Measurements from ENCODE around the gene WNT7B. TPM values are rescaled to one million over a fixed set of nuclear protein-coding genes. Genes with fewer than 3 reads are reported as not detected.
"Not testable (repeated sequence)": the region's sequence is repeated elsewhere in the genome, so short reads cannot be mapped to it uniquely, and the experiment has no call there.

The WNT7B gene
- total RNA-seq, 1 donor from 2014 or later, result 1.8 TPM

DNA sequence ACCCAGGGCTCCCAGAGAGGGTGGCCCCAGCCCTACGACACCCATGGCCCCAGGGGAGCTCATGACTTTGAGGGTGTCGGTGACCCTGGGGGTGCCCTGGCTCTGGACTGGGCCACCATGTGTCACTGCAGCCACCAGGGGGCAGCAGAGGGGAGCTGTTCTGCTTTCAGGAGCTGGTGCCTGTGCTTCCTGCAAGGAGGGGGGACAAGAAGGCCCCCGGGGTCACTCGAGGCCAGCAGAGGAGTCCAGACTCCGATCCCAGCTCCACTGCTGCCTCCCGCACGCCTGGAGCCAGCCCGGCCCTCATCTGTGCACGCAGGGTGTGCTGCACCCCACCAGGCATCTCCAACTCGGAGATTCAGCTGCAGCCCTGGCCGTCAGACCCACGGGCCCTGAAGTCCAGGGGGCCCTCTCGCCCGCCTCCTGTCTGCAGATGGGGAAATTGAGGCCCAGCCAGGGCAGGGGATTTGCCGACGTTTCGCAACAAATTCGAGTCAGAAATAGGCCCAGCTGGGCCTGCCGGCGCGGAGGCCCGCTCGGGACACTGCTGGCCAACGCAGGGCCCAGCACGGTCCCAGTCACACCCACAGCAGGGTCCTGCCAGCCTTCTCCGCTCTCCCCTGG is 29.5 kb upstream of the WNT7B start:
- H3K4me1 ChIP-seq, result no peaks in the 10 kb centered on the region
- peak overlapping the region; percentile 86 for H2AFZ ChIP-seq (replicated peaks)
- no peak overlapping the region for H3K27ac ChIP-seq
- peaks cover 8% of the 10 kb centered on the region for H3K27me3 Mint-ChIP-seq (ENCODE audit: insufficient read depth, low read depth)
- peaks cover 2% of the 10 kb centered on the region for H3K9me3 Mint-ChIP-seq
- H3K4me1 Mint-ChIP-seq, result peaks cover 10% of the 10 kb centered on the region
- no peak overlapping the region for H3K9ac ChIP-seq
- no peaks in the 10 kb centered on the region for H3K27me3 ChIP-seq
- H3K36me3 ChIP-seq, result no peaks in the 10 kb centered on the region
- no peak overlapping the region for H3K4me3 ChIP-seq
- no peaks in the 10 kb centered on the region for H3K79me2 ChIP-seq (ENCODE audit: low read depth)
- H3K9me3 ChIP-seq (ENCODE audit: low read depth), result no peaks in the 10 kb centered on the region
- peak overlapping the region; percentile 43 for H3K4me3 Mint-ChIP-seq
- peak overlapping the region; percentile 29 for H3K27ac Mint-ChIP-seq
- TF ChIP-seq EZH2phosphoT487 (IDR thresholded peaks at IDR 0.05) (no peak), EZH2 (IDR thresholded peaks at IDR 0.05) (no peak)
- TF ChIP-seq, protein P1, sequence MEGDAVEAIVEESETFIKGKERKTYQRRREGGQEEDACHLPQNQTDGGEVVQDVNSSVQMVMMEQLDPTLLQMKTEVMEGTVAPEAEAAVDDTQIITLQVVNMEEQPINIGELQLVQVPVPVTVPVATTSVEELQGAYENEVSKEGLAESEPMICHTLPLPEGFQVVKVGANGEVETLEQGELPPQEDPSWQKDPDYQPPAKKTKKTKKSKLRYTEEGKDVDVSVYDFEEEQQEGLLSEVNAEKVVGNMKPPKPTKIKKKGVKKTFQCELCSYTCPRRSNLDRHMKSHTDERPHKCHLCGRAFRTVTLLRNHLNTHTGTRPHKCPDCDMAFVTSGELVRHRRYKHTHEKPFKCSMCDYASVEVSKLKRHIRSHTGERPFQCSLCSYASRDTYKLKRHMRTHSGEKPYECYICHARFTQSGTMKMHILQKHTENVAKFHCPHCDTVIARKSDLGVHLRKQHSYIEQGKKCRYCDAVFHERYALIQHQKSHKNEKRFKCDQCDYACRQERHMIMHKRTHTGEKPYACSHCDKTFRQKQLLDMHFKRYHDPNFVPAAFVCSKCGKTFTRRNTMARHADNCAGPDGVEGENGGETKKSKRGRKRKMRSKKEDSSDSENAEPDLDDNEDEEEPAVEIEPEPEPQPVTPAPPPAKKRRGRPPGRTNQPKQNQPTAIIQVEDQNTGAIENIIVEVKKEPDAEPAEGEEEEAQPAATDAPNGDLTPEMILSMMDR (IDR thresholded peaks at IDR 0.05), result peak; percentile 94
- no peaks in the 10 kb centered on the region for H3F3A ChIP-seq (ENCODE audit: low read depth)
- peak; percentile 93 for DNase-seq (ENCODE audit: low spot score)
- no peaks in the 10 kb centered on the region for H4K20me1 ChIP-seq (ENCODE audit: low read depth)
- H3K4me2 ChIP-seq, result no peak overlapping the region
- no peaks in the 10 kb centered on the region for H3K36me3 Mint-ChIP-seq

DNA sequence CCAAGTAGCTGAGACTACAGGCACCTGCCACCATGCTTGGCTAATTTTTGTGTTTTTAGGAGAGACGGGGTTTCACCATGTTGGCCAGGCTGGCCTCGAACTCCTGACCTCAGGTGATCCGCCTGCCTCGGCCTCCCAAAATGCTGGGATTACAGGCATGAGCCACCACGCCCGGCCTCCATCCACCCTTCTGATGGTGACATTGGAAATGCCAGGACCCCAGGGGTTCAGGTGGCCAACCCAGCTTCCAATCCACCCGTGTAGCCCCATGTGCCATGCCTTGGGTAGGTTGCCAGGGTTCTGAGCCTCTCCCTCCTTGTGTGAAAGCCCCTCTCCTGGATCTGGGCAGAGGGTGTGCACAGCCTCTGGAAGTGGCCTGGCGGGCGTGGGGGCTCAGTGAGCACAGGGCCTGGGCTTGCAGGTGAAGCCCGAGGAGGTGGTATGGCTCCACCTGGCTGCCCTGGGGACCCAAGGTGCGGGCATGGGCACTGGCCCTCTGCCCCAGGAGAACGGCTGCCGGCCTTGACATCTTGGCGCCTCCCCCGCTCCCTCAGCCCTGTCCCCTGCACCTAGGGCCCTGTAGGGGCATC is 28.2 kb upstream of the WNT7B start:
- peaks cover 10% of the 10 kb centered on the region for H3K27me3 Mint-ChIP-seq (ENCODE audit: insufficient read depth, low read depth)
- not testable (repeated sequence) for H4K20me1 ChIP-seq (ENCODE audit: low read depth); H3K4me2 ChIP-seq; H3K4me3 Mint-ChIP-seq; H3K9me3 ChIP-seq (ENCODE audit: low read depth); H3K79me2 ChIP-seq (ENCODE audit: low read depth); H3K36me3 Mint-ChIP-seq; H3K36me3 ChIP-seq; H3K27ac ChIP-seq; H3F3A ChIP-seq (ENCODE audit: low read depth); H3K27me3 ChIP-seq; H3K4me3 ChIP-seq; H3K4me1 ChIP-seq; H3K27ac Mint-ChIP-seq; H3K9me3 Mint-ChIP-seq; H3K9ac ChIP-seq; DNase-seq (ENCODE audit: low spot score); H2AFZ ChIP-seq (replicated peaks)
- peaks cover 10% of the 10 kb centered on the region for H3K4me1 Mint-ChIP-seq

DNA sequence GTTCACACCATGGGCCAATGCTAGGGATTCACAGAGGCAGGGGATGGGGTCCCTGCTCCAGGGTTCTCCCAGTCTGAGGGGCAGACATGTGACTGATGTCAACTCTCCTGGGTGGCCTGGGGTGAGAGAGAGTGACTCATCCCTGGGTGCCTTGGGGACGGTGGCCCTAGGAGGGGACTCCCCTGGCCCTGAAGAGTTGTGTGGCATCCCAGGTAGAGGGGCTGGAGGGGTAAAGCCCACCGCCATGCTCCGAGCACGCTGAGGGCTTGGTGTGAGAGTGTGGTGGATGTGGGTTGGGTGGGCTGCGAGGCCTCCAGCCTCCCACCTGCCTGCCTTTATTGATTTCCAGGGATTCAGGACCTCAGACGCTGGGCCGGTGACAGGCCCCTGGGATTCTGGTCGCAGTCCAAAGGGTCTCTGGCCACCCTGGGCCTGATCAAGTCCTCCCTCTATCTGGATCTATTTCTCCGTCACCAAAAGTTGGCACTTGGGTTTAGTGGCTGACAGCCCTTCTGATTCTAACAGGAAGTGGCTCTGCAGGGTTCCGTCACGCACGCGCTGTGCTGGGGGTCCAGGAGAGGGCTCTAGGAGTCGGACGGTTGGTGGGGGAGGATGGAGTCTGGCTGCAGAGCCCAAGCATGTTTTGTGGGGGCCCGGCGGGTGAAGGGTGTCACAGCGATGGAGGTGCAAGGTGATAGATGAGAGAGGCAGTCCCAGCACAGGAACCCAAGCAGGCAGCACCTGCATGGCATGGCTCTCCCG is 27.3 kb upstream of the WNT7B start:
- H4K20me1 ChIP-seq (ENCODE audit: low read depth), result no peaks in the 10 kb centered on the region
- no peak for DNase-seq (ENCODE audit: low spot score)
- Mint-ChIP-seq H3K4me3 (peak overlapping the region; percentile 18), H3K9me3 (no peaks in the 10 kb centered on the region), H3K36me3 (no peaks in the 10 kb centered on the region), H3K4me1 (peaks cover 10% of the 10 kb centered on the region), H3K27me3 (ENCODE audit: insufficient read depth, low read depth) (peaks cover 13% of the 10 kb centered on the region), H3K27ac (no peak overlapping the region)
- TF ChIP-seq EZH2 (IDR thresholded peaks at IDR 0.05) (no peak), EZH2phosphoT487 (IDR thresholded peaks at IDR 0.05) (no peak)
- TF ChIP-seq, protein P1 (IDR thresholded peaks at IDR 0.05), result no peak
- no peaks in the 10 kb centered on the region for H3K4me1 ChIP-seq
- no peak overlapping the region for H3K27ac ChIP-seq
- no peaks in the 10 kb centered on the region for H3K79me2 ChIP-seq (ENCODE audit: low read depth)
- H3K4me3 ChIP-seq, result no peak overlapping the region
- H3F3A ChIP-seq (ENCODE audit: low read depth), result no peaks in the 10 kb centered on the region
- no peak overlapping the region for H3K9ac ChIP-seq
- no peaks in the 10 kb centered on the region for H3K36me3 ChIP-seq
- no peaks in the 10 kb centered on the region for H3K27me3 ChIP-seq
- no peak overlapping the region for H2AFZ ChIP-seq (replicated peaks)
- H3K9me3 ChIP-seq (ENCODE audit: low read depth), result no peaks in the 10 kb centered on the region
- H3K4me2 ChIP-seq, result no peak overlapping the region

Data from neural progenitor cell (in vitro differentiated cells).